Brain microvascular endothelial cell (primary cell): ENCODE results near the gene CHRND.

Experiments used
- DNase-seq: peaks from one replicate; pipeline ENCODE4 v3.0.0-alpha.2; 2020
- H3K27ac ChIP-seq: fragments of 250-450 bp; sonication (Bioruptor Pico); 2 replicates; pipeline ENCODE4 v1.5.1; 2020; ENCODE audit warnings: mild to moderate bottlenecking, moderate library complexity
- H3K27me3 ChIP-seq: fragments of 250-450 bp; sonication (Bioruptor Pico); replicated peaks from 2 replicates; pipeline ENCODE4 v1.5.1; 2020; ENCODE audit warnings: mild to moderate bottlenecking
- H3K36me3 ChIP-seq: fragments of 250-450 bp; sonication (Bioruptor Pico); replicated peaks from 2 replicates; pipeline ENCODE4 v1.5.1; 2020; ENCODE audit warnings: mild to moderate bottlenecking
- H3K4me3 ChIP-seq: 2 replicates; pipeline ENCODE4 v1.5.1; 2011; ENCODE audit warnings: low read depth, mild to moderate bottlenecking, control low read depth, low read length, moderate library complexity
- CTCF ChIP-seq: IDR thresholded peaks from 2 replicates; pipeline ENCODE4 v1.5.1; 2011; ENCODE audit warnings: low read depth, mild to moderate bottlenecking, moderate library complexity, low read length, control low read depth, inconsistent platforms; ENCODE audit errors: missing control alignments
- in situ Hi-C: cut with HindIII; loops from 2 replicates; pipeline ENCODE4 v1.10.0; 2017; ENCODE audit warnings: low sequenced_read_pairs, low pct_ligation_motif_present

The CHRND gene

GRCh38 chr2:232540441-232541041, 14.6 kb downstream of the CHRND start:
- Histone ChIP-seq H3K4me3 (no peak overlapping the region), H3K36me3 (no peaks in the 10 kb centered on the region), H3K27ac (no peak overlapping the region), H3K27me3 (no peaks in the 10 kb centered on the region)
- in situ Hi-C loops, result no loop called here
- TF ChIP-seq CTCF, result no peak
- no peak for DNase-seq

GRCh38 chr2:232541195-232541960, 15.4 kb downstream of the CHRND start:
- H3K27me3 ChIP-seq, result no peaks in the 10 kb centered on the region
- DNase-seq, result no peak

GRCh38 chr2:232541961-232542714, 16.2 kb downstream of the CHRND start:
- no peak for TF ChIP-seq CTCF
- Histone ChIP-seq H3K36me3 (no peaks in the 10 kb centered on the region), H3K27ac (no peak overlapping the region), H3K4me3 (no peak overlapping the region), H3K27me3 (no peaks in the 10 kb centered on the region)
- in situ Hi-C loops, result no loop called here
- no peak for DNase-seq

More at GRCh38 chr2:232541195-232541960, 15.4 kb downstream of the CHRND start:
- no peak for TF ChIP-seq CTCF
- in situ Hi-C loops, result no loop called here
- Histone ChIP-seq H3K27ac (no peak overlapping the region), H3K36me3 (no peaks in the 10 kb centered on the region), H3K4me3 (no peak overlapping the region)

GRCh38 chr2:232542715-232543467, 16.9 kb downstream of the CHRND start:
- H3K4me3 ChIP-seq, result no peak overlapping the region
- no peaks in the 10 kb centered on the region for H3K36me3 ChIP-seq
- H3K27me3 ChIP-seq, result no peaks in the 10 kb centered on the region
- H3K27ac ChIP-seq, result no peak overlapping the region
- in situ Hi-C loops, result no loop called here
- DNase-seq, result no peak
- TF ChIP-seq CTCF, result no peak

GRCh38 chr2:232543491-232543890, 17.5 kb downstream of the CHRND start:
- in situ Hi-C loops, result no loop called here

More at GRCh38 chr2:232543491-232543890, 17.5 kb downstream of the CHRND start:
- H3K36me3 ChIP-seq, result no peaks in the 10 kb centered on the region
- H3K27me3 ChIP-seq, result no peaks in the 10 kb centered on the region
- no peak overlapping the region for H3K27ac ChIP-seq
- no peak for TF ChIP-seq CTCF
- no peak overlapping the region for H3K4me3 ChIP-seq
- DNase-seq, result no peak
